ENCODE measurements around the gene ASPDH.

Gene ASPDH

DNA sequence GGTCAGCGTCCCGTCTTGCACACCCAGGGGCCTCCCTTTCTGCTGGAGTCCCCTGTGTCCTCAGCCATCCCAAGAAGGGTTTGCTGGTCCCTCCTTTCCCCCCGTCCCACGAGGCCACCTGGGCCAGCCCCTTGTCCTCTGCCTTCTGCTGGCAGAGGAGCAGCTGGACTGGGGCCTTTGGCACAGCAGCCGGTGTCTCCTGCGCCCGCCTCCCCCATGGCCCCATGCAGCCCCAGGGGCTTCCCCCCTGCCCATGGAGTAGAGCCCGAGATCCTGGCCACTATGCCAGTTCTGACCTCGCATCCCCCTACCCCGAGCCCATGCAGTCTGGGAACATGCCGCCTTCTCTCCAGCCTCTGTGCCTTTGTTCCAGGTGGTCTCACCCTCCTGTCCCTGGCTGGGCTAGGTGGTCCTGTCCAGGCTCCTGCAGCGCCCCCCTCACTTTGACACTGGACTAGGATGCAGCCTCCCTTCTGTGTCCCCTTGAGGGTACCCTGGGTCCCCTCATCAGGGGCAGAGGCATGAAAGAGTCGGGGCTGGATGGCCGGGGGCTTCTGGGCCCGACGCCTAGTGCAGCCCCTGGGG lies 31.4 kb downstream of the ASPDH start:
- H3K4me3 ChIP-seq (ENCODE audit: low read depth, low read length) = no peak overlapping the region
- TF ChIP-seq, protein P1, sequence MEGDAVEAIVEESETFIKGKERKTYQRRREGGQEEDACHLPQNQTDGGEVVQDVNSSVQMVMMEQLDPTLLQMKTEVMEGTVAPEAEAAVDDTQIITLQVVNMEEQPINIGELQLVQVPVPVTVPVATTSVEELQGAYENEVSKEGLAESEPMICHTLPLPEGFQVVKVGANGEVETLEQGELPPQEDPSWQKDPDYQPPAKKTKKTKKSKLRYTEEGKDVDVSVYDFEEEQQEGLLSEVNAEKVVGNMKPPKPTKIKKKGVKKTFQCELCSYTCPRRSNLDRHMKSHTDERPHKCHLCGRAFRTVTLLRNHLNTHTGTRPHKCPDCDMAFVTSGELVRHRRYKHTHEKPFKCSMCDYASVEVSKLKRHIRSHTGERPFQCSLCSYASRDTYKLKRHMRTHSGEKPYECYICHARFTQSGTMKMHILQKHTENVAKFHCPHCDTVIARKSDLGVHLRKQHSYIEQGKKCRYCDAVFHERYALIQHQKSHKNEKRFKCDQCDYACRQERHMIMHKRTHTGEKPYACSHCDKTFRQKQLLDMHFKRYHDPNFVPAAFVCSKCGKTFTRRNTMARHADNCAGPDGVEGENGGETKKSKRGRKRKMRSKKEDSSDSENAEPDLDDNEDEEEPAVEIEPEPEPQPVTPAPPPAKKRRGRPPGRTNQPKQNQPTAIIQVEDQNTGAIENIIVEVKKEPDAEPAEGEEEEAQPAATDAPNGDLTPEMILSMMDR (IDR thresholded peaks at IDR 0.05; ENCODE audit: low read depth, low read length, missing control alignments) = no peak
- DNase-seq (ENCODE audit: low read depth) = no peak

DNA sequence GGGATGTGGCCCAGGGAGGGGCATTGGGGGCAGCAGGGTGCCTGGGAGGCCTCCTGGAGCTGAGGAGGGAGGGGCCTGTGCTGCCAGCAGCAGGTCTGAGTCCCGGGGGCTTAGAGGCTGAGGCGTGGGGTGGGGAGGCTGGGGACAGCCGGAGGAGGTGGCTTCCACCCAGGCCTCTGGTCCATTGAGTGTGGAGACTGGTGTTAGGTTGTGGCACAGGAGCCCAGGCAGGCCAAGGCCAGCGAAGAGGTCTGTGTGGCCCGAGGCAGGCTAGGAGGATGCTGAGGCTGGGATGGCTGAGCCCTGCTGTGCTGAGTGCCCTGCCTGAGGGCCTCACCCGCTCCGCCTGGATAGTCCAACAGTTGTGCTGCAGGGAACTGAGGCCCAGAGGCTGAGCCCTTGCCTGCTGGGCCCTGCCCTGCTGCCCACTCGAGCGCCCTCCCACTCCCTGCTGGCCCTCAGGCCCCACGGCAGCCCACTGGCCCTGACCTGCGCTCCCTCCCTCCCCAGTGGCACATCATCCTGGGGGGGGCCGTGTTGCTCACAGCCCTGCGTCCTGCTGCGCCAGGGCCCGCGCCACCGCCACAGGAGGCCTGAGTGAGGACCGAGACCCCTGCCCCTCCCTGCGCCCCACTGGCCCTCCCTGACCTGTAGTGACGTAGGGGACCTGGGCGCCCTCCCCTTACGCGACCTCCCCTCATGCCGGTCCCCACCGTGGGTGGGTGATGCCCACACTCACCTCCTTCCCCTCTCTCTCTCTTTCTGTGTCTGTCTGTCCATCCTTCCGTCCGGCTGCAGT lies 32.2 kb downstream of the ASPDH start:
- DNase-seq (ENCODE audit: low read depth) = no peak
- TF ChIP-seq, protein P1 (IDR thresholded peaks at IDR 0.05; ENCODE audit: low read depth, low read length, missing control alignments) = no peak
- H3K4me3 ChIP-seq (ENCODE audit: low read depth, low read length) = no peak overlapping the region

DNA sequence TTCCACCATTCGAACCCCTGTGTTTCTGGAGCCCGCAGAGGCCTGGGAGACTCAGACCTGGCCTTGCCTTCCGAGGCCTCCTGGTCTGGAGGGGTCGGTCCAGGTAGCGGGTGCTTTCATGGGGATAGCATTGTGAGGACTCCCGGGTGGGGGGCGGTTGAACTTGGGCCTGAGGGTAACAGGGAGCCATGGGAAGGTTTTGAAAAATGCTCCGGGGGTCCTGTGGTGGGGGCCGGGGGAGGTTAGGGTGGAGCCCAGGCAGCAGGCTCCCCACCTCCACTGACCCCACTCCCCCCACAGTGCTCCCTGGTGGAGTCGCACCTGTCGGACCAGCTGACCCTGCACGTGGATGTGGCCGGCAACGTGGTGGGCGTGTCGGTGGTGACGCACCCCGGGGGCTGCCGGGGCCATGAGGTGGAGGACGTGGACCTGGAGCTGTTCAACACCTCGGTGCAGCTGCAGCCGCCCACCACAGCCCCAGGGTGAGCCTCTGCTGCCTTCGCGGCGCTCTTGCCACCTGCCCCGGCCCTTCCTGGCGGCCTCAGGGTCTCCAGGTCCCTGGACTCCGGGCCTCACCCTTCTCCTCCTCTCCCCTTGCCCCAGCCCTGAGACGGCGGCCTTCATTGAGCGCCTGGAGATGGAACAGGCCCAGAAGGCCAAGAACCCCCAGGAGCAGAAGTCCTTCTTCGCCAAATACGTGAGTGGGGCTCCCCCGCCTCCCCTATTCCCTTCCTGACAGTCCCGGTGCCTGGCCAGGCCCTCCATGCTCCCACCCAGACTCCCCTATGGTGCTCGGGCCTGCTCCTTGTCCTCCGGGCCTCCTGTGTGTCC lies 33.2 kb downstream of the ASPDH start:
- DNase-seq (ENCODE audit: low read depth) = no peak
- TF ChIP-seq, protein P1 (IDR thresholded peaks at IDR 0.05; ENCODE audit: low read depth, low read length, missing control alignments) = no peak
- no peak overlapping the region for H3K4me3 ChIP-seq (ENCODE audit: low read depth, low read length)

DNA sequence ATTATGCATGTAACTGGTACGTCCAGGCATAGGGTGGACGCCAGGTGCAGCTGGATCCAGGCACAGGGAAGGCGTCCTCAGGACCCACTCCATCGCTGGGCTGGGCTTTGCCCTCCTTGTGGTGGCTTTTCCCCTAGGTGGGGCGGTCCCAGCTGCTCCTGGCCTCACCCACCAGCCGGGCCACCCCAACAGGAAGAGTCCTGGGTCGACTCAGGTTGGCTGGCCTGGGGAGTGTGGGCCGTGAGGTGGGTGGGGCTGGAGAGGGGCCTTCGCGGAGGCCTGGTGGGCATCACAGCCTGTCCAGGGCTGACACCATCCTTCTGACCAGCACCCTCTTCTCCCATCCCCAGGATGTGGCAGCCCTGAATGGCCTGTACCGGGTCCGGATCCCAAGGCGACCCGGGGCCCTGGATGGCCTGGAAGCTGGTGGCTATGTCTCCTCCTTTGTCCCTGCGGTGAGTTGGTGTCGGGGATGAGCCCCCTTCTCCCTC lies 33.9 kb downstream of the ASPDH start:
- DNase-seq (ENCODE audit: low read depth) = no peak
- H3K4me3 ChIP-seq (ENCODE audit: low read depth, low read length) = no peak overlapping the region
- TF ChIP-seq, protein P1 (IDR thresholded peaks at IDR 0.05; ENCODE audit: low read depth, low read length, missing control alignments) = no peak

DNA sequence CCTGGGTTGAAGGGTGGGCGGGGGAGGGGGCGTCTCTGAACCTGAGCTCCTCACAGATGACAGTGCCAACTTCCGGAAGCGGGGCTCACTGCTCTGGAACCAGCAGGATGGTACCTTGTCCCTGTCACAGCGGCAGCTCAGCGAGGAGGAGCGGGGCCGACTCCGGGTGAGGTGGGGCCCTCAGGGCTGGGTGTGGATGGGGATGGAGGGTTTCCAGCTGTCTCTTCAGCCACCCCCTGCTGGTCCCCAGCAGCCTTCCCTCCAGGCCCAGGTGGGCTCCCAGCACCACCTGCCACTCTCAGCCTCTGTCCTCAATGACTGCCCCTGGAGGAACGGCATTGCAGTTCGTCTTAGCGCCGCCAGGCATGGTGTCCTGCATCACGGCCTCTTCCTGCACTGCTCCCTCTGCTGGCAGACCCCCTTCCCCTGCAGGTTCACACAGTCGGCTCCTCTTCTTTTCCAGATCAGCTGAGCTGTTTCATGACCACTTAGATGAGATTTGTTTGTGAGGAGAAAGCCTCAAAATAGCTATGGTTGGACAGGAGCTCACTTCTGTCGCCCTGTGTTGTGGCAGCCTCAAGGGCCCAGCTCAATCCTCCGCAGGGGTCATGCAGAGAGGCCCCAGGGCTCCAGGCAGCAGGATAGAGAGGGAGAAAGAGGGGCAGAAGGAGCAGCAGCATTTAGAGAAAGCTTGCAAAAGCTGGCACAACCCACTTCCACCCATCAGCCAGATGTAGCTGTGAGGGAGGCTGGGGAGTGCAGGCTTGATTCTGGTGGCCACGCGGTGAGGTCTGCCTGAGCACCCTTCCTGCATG lies 34.6 kb downstream of the ASPDH start:
- TF ChIP-seq, protein P1 (IDR thresholded peaks at IDR 0.05; ENCODE audit: low read depth, low read length, missing control alignments) = peak; percentile 49
- no peak for DNase-seq (ENCODE audit: low read depth)
- H3K4me3 ChIP-seq (ENCODE audit: low read depth, low read length) = no peak overlapping the region
